Measurements from ENCODE around the gene JTB. TPM values are rescaled to one million over a fixed set of nuclear protein-coding genes. Genes with fewer than 3 reads are reported as not detected.

The JTB gene
- total and polyA plus RNA-seq, 9 of the 15 experiments (the other 6 are each of a cell fraction or from before 2014, with no cell fraction given): 24.7 to 308 (median 151) TPM

GRCh38 chr1:153945131-153945794 lies 32.2 kb downstream of the JTB start:
- Histone ChIP-seq H2AFZ (ENCODE audit: low read depth, low read length) (peak overlapping the region; percentile 61; the same call in 1 of the 2 replicates), H3K4me3 (peak overlapping the region; percentile 99), H4K20me1 (replicated peaks; ENCODE audit: control insufficient read depth, insufficient read depth, low read length) (no peaks in the 10 kb centered on the region), H3K9me1 (ENCODE audit: control insufficient read depth, insufficient read depth, low read length) (no peaks in the 10 kb centered on the region), H3K4me1 (replicated peaks in 1 of 2; ENCODE audit: control insufficient read depth in 2 of 2, insufficient read depth in 2 of 2, low read length in 2 of 2) (peaks cover 12 to 32% of the 10 kb centered on the region in 2 experiments; a peak in 4 of 5 replicates), H3K4me2 (ENCODE audit: insufficient read depth, low read length) (peak overlapping the region; percentile 98), H3K79me2 (ENCODE audit: control insufficient read depth, insufficient read depth, low read length) (peaks cover 29% of the 10 kb centered on the region), H3K27me3 (ENCODE audit: control insufficient read depth in 2 of 2, insufficient read depth in 2 of 2, low read length in 2 of 2) (no peaks in the 10 kb centered on the region), H3K36me3 (ENCODE audit: control insufficient read depth, insufficient read depth, low read length) (peaks cover 69% of the 10 kb centered on the region), H3K9ac (ENCODE audit: insufficient read depth in 1 of 2, low read depth in 2 of 2, low read length in 2 of 2) (peak overlapping the region; percentile 88 to 99), H3K9me3 (replicated peaks; ENCODE audit: control insufficient read depth, insufficient read depth, low read depth, low read length) (no peaks in the 10 kb centered on the region), H3K27ac (ENCODE audit: extremely low read depth, low read depth, low read length) (peak overlapping the region; percentile 85)
- intact Hi-C loops (cut with micrococcal nuclease): loop anchor here (5.0 kb wide), 1 partner anchor 42 kb away; the partner anchor contains the start of gene RAB13
- FAIRE-seq: peak; percentile 90
- no TSS peak for BruUV-seq (replicated peaks)
- 1% methylated on average over 12 of the region's 12 CpGs for WGBS (ENCODE audit: insufficient coverage, low coverage, missing lambda C conversion rate)
- ChIA-PET CTCF (ENCODE audit: low intra/inter-chr PET ratio) (interaction anchor here (0.9 to 1.8 kb wide), 2 partner anchors 41 to 124 kb away, joined by 6 to 7 read pairs; partner anchors contain the start of gene RAB13), POLR2A (interaction anchor here (0.6 to 5.5 kb wide), 17 partner anchors 11 to 302 kb away, joined by 3 to 39 read pairs (median 4); partner anchors contain the start of genes CREB3L4, CRTC2, GATAD2B and JTB)
- in situ Hi-C loops (cut with MboI): no loop called here
- DNase-seq (ENCODE audit: extremely low read depth in 1 of 4, low spot score in 3 of 4): peak; percentile 50 to 77 (median 66)
- ATAC-seq: peak; percentile 68
- TF ChIP-seq, protein P1, sequence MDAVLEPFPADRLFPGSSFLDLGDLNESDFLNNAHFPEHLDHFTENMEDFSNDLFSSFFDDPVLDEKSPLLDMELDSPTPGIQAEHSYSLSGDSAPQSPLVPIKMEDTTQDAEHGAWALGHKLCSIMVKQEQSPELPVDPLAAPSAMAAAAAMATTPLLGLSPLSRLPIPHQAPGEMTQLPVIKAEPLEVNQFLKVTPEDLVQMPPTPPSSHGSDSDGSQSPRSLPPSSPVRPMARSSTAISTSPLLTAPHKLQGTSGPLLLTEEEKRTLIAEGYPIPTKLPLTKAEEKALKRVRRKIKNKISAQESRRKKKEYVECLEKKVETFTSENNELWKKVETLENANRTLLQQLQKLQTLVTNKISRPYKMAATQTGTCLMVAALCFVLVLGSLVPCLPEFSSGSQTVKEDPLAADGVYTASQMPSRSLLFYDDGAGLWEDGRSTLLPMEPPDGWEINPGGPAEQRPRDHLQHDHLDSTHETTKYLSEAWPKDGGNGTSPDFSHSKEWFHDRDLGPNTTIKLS (IDR thresholded peaks at IDR 0.05; ENCODE audit: borderline replicate concordance, low read depth): 0 out of 2 replicates have a peak, but pooled peaks have one; percentile 20
- TF ChIP-seq TBP (optimal IDR thresholded peaks at IDR 0.05; ENCODE audit: low read depth, low read length): no peak
- no peak for TF ChIP-seq MCM7 (IDR thresholded peaks at IDR 0.05)
- TF ChIP-seq CHD1 (IDR thresholded peaks at IDR 0.05; ENCODE audit: low read length): peak; percentile 50
- TF ChIP-seq TCFL5 (CRISPR knock-in tag; conservative IDR thresholded peaks at IDR 0.05): no peak
- no peak for TF ChIP-seq THAP7 (CRISPR knock-in tag; IDR thresholded peaks at IDR 0.05)
- TF ChIP-seq KDM5B (IDR thresholded peaks at IDR 0.05; ENCODE audit: insufficient replicate concordance, low read depth, low read length): peak; percentile 1
- TF ChIP-seq PTBP1 (IDR thresholded peaks at IDR 0.05; ENCODE audit: low read depth, low read length): no peak
- TF ChIP-seq ZNF263 (CRISPR knock-in tag; IDR thresholded peaks at IDR 0.05; ENCODE audit: borderline replicate concordance): no peak
- TF ChIP-seq LARP7 (IDR thresholded peaks at IDR 0.05): 0 out of 2 replicates have a peak, but pooled peaks have one; percentile 59
- 0 out of 2 replicates have a peak, but pooled peaks have one; percentile 40 for TF ChIP-seq SMARCA5 (IDR thresholded peaks at IDR 0.05)
- no peak for TF ChIP-seq SRSF7 (optimal IDR thresholded peaks at IDR 0.05; ENCODE audit: low read depth, low read length)
- TF ChIP-seq KAT7 (CRISPR knock-in tag; IDR thresholded peaks at IDR 0.05; ENCODE audit: borderline replicate concordance): no peak
- TF ChIP-seq ZNF551 (CRISPR knock-in tag; IDR thresholded peaks at IDR 0.05): no peak
- TF ChIP-seq GTF2E2 (tag; IDR thresholded peaks at IDR 0.05): no peak
- TF ChIP-seq ETV1 (tag; conservative IDR thresholded peaks at IDR 0.05; ENCODE audit: low read depth): peak; percentile 67
- TF ChIP-seq, protein P2, sequence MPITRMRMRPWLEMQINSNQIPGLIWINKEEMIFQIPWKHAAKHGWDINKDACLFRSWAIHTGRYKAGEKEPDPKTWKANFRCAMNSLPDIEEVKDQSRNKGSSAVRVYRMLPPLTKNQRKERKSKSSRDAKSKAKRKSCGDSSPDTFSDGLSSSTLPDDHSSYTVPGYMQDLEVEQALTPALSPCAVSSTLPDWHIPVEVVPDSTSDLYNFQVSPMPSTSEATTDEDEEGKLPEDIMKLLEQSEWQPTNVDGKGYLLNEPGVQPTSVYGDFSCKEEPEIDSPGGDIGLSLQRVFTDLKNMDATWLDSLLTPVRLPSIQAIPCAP (CRISPR knock-in tag; IDR thresholded peaks at IDR 0.05; ENCODE audit: borderline replicate concordance): 0 out of 2 replicates have a peak, but pooled peaks have one; percentile 47
- TF ChIP-seq FOXK1 (CRISPR knock-in tag; IDR thresholded peaks at IDR 0.05; ENCODE audit: borderline replicate concordance): peak; percentile 68; the same call in 1 of the 2 replicates
- TF ChIP-seq FOXK2 (conservative IDR thresholded peaks at IDR 0.05 in 1 of 2, IDR thresholded peaks at IDR 0.05 in 1 of 2; ENCODE audit: low read depth in 2 of 2): 0 out of 4 replicates have a peak, but pooled peaks of 1 of the 2 experiments have one; percentile 22
